ENCODE data around the gene KCNA3. TPM values are rescaled to one million over a fixed set of nuclear protein-coding genes. Genes with fewer than 3 reads are reported as not detected.

Gene KCNA3
- total and polyA plus RNA-seq, 2 of the 8 experiments (the other 6 are each of a cell fraction or from before 2014, with no cell fraction given) = 0.95 to 1.1 TPM

- Histone ChIP-seq H3K4me1 (replicated peaks in 1 of 4; ENCODE audit: control insufficient read depth in 3 of 4, insufficient read depth in 4 of 4, low read length in 3 of 4) (0 out of 7 replicates have a peak, but pooled peaks cover 0 to 2% (median 0%) of the 10 kb centered on the region in 4 experiments), H3K23me2 (ENCODE audit: low read depth, low read length) (no peaks in the 10 kb centered on the region), H2BK120ac (replicated peaks; ENCODE audit: low read depth, low read length) (no peak overlapping the region), H4K20me1 (replicated peaks in 1 of 2; ENCODE audit: control insufficient read depth in 1 of 2, insufficient read depth in 2 of 2, low read length in 2 of 2) (no peaks in the 10 kb centered on the region), H4K5ac (ENCODE audit: insufficient read length, low read depth, low read length) (no peak overlapping the region), H3K4me3 (ENCODE audit: extremely low read depth in 1 of 4, insufficient read depth in 2 of 4, low read depth in 3 of 4, low read length in 4 of 4) (no peak overlapping the region), H3K27me3 (replicated peaks in 1 of 4; ENCODE audit: control insufficient read depth in 3 of 4, extremely low read depth in 1 of 4, insufficient read depth in 3 of 4, low read length in 3 of 4) (no peaks in the 10 kb centered on the region), H3K4ac (replicated peaks; ENCODE audit: insufficient read length, low read depth, low read length) (no peak overlapping the region), H3K79me1 (ENCODE audit: low read depth, low read length) (no peaks in the 10 kb centered on the region), H3K56ac (replicated peaks; ENCODE audit: insufficient read length, low read depth, low read length) (no peak overlapping the region), H2BK12ac (ENCODE audit: low read depth, low read length) (no peak overlapping the region), H3K27ac (ENCODE audit: low read depth, low read length) (no peak overlapping the region), H2BK15ac (ENCODE audit: low read length) (no peak overlapping the region), H3K9me3 (ENCODE audit: insufficient read depth in 2 of 2, low read depth in 1 of 2, low read length in 1 of 2) (no peaks in the 10 kb centered on the region), H3K14ac (ENCODE audit: insufficient read length) (no peak overlapping the region), H3K79me2 (ENCODE audit: control insufficient read depth in 1 of 2, insufficient read depth in 2 of 2, low read length in 2 of 2) (no peaks in the 10 kb centered on the region), H2AFZ (ENCODE audit: low read length) (no peak overlapping the region), H2BK20ac (ENCODE audit: low read length) (no peak overlapping the region), H3K4me2 (ENCODE audit: insufficient read depth in 1 of 2, low read depth in 2 of 2, low read length in 2 of 2) (no peak overlapping the region), H3K9ac (replicated peaks in 1 of 4; ENCODE audit: extremely low read depth in 1 of 4, low read depth in 3 of 4, low read length in 3 of 4) (no peak overlapping the region), H4K91ac (replicated peaks; ENCODE audit: insufficient read length, low read length) (no peak overlapping the region), H3K36me3 (ENCODE audit: control insufficient read depth in 2 of 4, insufficient read depth in 4 of 4, low read length in 3 of 4) (no peaks in the 10 kb centered on the region), H4K8ac (ENCODE audit: extremely low read depth, insufficient read depth, low read length) (no peak overlapping the region), H3K18ac (ENCODE audit: extremely low read depth, low read length) (no peak overlapping the region), H3K23ac (ENCODE audit: insufficient read length) (no peak overlapping the region), H2BK5ac (ENCODE audit: low read depth, low read length) (no peak overlapping the region), H2AK5ac (ENCODE audit: low read depth, low read length) (no peak overlapping the region)
- FAIRE-seq = no peak
- WGBS, 2 experiments (ENCODE audit: extremely low coverage in 1 of 2, insufficient coverage in 1 of 2, insufficient read length in 1 of 2, insufficient replicate concordance in 2 of 2, low coverage in 1 of 2, low lambda C conversion rate in 2 of 2, missing lambda C conversion rate in 1 of 2) = 85% methylated on average over 1 of the region's 1 CpG; no CpG with 5 or more reads in 1 of the 2 experiments
- no peak for DNase-seq (ENCODE audit: low read depth in 1 of 2, low spot score in 2 of 2)
- CTCF ChIA-PET (ENCODE audit: partially characterized antibody) = interaction anchor here (1.5 kb wide), 1 partner anchor 12 kb away, joined by 3 read pairs; no protein-coding TSS in a partner anchor
- POLR2A ChIA-PET (ENCODE audit: partially characterized antibody) = no interaction called here
- TF ChIP-seq USF2 (IDR thresholded peaks at IDR 0.05; ENCODE audit: low read length) (no peak), CTBP2 (IDR thresholded peaks at IDR 0.05; ENCODE audit: borderline replicate concordance, insufficient read depth, insufficient read length, low read length) (no peak), RNF2 (IDR thresholded peaks at IDR 0.05; ENCODE audit: borderline replicate concordance, low read depth, low read length, missing control alignments, poor library complexity, severe bottlenecking) (no peak), TEAD4 (IDR thresholded peaks at IDR 0.05; ENCODE audit: low read depth, low read length) (no peak), E2F6 (IDR thresholded peaks at IDR 0.05) (no peak), SAP30 (IDR thresholded peaks at IDR 0.05; ENCODE audit: insufficient read depth, insufficient replicate concordance, low read length) (no peak), JUN (IDR thresholded peaks at IDR 0.05; ENCODE audit: low read depth, low read length) (no peak), NRF1 (IDR thresholded peaks at IDR 0.05; ENCODE audit: low read depth, low read length) (no peak), POLR2A (IDR thresholded peaks at IDR 0.05; ENCODE audit: control extremely low read depth in 1 of 2, low read depth in 2 of 2, low read length in 2 of 2) (no peak), BRCA1 (IDR thresholded peaks at IDR 0.05; ENCODE audit: low read depth, low read length) (no peak), CHD2 (IDR thresholded peaks at IDR 0.05; ENCODE audit: low read length) (no peak), RAD21 (IDR thresholded peaks at IDR 0.05 in 1 of 2, conservative IDR thresholded peaks at IDR 0.05 in 1 of 2; ENCODE audit: low read depth in 2 of 2, low read length in 2 of 2) (no peak)
Measured at GRCh38 chr1:110702260-110702659, 27.5 kb upstream of the KCNA3 start.
